Esophagus mucosa (tissue), 1 donor: Measurements from ENCODE around the gene CHID1. TPM values are rescaled to one million over a fixed set of nuclear protein-coding genes. Genes with fewer than 3 reads are reported as not detected.
A peak's percentile ranks its signal among the peaks of the same experiment; 100 is the strongest.

Experiments used
- ATAC-seq: fragments of 200-7000 bp; cut with Tn5 transposase; one replicate; pipeline ENCODE4 v1.9.1; 2020
- total RNA-seq: library from RNA; stranded (reverse); gene quantifications from one replicate; pipeline ENCODE4 v1.2.4, GENCODE V29; 2023
- donor health status: DM: yes; HTN: yes; CAD: no.

CHID1 gene
- total RNA-seq, 1 donor from 2014 or later = 56.6 TPM

DNA sequence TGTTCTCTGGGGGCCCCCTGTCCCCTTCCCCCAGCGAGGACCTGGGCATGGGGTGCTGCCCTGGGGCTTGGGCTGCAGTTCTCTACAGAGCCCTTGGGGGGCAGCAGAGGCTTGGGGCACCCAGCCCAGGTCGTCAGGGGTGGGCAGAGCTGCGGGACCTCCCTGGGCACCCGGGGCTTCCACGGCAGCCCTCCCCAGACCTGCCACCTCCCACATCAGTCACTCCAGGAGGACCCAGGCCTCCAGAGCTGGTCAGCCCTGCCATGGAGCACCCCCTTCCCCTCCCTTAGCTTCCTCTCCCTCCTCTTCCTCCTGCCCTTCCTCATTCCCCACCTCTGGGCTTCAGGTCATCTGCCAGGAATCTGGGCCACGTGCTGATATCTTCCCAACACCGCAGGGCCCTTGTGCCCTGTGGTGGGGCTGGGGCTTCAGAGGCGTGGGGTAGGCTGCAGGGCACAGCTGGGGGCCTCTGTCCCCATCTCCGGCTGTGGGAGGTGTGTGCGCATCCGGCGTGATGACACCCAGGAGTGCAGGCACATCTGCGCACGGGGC is 62.2 kb downstream of the CHID1 start:
- peak; percentile 22 for ATAC-seq

DNA sequence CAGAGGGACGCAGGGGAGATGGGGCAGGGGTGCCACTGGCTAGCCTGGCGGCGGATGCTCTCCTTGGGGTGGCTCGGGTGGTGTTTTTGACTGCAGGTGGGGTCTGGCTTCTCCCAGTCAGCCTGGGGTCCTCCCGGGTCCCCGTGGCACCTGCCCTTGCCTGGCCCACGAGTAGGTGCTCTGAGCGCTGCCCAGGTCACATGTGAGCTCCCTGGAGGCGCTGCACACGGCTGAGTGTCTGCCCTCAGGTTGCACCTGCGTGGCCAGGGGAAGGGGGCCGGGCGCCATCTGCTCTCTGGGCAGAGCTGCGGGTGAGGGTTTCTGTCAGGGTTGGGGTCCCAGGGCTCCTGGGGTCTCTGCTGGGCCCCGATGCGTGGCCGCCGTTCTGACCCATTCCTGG is 62.7 kb downstream of the CHID1 start:
- no peak for ATAC-seq

DNA sequence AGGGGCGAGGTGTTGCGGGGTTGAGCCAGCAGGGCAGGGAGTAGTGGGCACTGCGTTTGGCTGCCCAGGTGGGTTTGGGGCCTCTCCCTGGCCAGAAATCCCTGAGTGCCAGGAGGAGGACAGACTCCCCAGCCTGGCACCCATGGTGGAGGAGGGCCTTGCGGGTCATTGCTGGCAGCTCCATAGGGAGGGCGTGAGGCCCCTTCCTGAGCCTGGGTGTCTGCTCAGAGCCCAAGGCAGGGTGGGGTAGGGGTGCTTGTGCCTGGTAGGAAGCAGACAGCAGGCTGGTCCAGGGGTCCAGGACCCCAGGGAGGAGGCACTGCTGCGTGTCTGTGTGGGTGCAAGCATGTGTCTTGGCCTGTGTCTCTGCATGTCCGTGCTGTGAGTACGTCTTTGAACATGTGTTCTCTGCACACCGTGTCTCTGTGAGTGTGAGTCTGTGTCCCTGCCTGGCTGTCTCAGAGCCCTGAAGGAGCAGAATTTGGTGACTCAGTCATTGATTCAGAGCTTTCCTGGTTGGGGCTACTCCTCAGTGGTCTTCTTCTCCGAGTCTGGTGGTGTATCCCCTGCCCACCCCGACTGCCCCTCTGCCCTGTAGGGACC is 64.0 kb downstream of the CHID1 start:
- peak; percentile 3 for ATAC-seq

DNA sequence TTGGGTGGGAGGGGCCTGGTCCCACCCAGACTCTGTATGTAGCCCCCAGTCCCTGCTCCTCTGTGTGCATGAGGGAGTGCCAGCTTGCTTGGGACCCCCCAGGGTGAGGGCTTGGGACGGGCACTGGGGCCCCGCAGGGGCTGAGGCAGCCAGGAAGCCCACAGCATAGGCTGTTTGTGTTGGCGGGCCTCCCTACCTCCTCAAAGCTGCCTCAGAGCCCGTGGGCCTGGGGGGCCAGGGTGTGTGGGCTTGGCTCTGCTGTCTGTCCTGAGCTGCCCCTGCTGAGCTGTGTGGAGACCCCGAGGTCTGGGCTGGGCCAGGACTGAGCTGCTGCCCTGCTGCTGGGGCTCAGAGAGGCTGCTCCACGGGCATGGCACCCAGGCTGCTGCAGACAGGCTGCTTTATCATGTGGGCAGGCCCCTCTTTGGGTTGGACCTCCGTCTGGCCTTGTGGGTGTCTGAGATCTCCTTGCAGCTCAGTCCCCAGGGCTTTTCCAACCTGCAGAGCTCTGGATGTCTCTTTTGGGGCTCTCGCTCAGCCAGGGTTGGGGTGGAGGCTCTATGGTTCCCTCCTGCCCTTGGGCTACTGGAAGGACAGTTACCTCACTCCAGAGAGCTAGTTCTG is 64.6 kb downstream of the CHID1 start:
- no peak for ATAC-seq

DNA sequence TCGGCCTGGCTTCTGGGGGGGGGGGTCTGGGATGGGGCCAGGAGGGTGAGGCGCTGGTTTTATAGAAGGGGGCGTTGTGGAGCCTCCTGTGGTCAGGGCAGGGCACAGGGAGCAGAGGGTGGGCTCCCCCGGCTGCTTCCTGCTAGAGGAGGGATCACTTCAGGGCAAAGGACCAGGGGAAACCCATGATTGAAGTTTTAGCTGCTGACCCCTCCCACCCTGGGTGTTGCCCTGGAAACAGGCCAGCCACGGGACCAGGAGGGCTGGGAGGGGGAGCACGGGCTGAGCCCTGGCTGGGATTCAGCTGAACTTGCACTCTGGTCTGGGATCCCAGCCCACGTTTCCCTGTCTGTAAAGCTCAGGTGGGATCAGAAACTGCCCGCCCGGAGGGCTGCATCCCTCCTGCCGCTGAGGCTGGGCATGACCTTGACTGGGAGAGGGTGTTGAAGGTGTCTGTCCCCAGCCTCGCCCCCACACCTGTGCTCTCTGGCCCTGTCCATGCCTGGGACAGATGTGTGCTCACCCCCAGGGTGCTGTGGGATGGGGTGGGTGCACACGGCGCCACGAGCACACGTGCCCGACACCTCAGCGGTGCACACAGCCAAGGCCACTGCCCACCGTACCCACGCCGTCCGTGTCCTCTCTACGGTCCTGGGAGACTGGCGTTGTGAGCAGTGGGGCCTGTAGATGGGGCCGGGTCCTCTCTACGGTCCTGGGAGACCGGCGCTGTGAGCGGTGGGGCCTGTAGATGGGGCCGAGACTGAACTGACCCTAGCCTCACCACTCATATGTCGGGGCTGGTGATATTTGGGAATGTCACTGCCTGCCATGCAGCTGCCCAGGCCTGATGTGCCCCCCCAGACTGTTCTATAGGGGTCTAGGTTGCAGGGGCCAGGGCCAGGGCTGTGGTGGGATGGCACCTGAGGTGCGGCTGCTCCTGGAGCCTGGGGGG is 65.6 kb downstream of the CHID1 start:
- ATAC-seq = peak; percentile 2

DNA sequence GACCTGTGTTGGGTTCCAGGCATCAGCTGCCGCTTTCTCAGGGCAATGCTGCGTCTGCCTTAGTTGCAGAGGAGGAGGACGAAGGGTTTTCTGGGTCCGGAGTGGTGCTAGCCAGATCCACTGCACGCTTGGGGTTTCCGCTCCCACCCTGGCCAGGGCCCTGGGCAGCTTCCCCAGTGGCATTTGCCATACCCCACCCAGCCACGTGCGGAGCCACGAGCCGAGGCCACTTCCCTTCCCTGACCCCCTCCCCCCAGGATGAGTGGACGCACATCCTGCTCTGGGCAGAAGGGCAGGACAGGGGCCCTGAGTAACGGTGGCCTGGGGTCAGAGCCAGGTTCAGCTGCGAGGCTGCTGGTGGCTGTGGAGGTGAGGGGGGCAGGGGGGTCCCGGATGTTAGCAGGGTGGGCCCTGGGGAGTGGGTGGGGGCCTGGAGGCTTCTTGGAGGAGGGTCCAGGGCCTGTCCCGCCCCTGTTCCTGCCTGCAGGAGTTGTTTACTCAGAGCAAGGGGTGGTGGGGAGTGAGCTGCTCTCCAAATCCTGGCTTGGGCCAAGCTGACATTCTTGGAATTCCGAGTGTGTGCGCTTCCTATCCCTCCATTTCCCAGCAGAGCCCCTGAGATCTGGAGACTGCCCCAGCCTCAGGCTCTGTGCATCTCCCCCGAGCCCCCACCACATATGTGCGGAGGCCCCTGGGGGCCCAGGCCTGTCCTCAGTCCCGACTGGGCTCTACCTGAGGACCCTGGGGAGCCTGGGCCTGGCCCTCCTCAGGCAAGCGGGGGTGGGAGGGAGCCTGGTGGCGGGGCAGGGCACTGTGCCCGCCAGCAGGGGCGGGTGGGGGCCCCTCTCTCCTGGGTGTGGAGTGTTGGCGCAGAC is 66.6 kb downstream of the CHID1 start:
- peak; percentile 19 for ATAC-seq

DNA sequence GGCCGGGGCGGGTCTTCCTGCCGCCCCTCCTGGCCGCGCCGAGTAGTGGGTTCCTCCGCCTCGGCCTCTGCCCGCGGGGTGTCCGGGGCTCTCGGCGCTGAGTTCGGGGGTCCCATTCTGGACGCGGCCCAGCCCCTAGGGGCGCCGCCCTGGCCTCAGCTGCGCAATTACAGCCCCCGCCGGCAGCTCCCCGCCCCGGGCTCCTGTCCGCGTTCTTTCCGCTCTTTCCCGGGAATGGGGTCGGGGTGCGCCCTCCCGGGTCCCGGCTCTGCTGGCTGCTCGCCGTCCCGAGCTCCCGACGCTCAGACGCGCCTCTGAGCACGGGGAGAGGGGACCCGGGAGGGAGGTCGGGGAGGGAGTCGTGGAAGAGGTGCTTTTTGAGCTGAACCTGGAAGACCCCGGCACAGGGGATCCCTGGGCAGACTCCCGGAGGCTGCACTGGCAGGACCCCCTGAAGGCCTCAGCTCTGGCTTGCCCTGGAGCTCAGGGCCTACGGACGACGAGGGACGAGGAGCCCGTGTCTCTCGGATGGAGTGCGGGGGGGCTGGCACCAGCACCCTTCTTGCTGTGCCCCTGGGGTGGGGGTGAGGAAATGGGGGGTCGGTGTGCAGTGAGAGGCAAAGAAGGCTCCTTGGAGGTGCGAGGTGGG is 67.4 kb downstream of the CHID1 start:
- no peak for ATAC-seq

DNA sequence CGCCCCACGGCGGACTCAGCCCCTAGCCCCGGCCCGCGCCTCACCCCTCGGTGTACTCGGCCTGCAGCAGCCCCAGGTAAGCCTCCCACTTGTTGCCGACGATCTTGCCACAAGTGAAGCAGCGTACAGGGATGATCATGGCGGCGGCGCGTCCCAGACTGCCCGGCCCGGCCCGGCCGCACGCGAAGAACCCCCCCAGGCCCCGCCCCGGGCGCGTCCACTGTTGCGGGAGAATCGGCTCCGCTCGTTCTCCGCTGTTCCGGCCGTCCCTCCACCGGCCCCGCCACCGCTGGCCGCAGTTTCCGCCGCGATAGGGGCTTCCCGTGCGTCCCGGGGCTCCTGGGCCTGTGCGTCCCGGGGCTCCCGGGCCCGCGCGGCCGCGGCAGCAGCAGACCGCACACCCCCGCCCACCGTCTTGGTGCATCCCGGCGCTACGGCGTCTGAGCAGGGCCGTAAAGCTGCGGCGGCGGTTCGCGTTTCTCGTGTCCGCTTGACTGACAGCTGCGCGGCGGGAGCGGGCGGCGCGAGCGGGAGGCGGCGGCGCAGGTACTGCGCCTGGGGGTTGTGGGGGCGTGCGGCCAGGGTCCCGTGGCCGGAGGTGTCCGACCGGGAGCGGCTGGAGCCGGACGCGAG is 68.1 kb downstream of the CHID1 start, which contains the start of the genes POLR2L and TSPAN4:
Gene POLR2L, minus strand, starts transcription at position 160 of the 633 bp plus-strand sequence. Its CDS starts 21 bp downstream, at position 139.
Gene TSPAN4, plus strand, starts transcription at position 483 of the 633 bp plus-strand sequence. CDS start 7,453 bp downstream, outside the sequence.
- ATAC-seq = peak; percentile 66

DNA sequence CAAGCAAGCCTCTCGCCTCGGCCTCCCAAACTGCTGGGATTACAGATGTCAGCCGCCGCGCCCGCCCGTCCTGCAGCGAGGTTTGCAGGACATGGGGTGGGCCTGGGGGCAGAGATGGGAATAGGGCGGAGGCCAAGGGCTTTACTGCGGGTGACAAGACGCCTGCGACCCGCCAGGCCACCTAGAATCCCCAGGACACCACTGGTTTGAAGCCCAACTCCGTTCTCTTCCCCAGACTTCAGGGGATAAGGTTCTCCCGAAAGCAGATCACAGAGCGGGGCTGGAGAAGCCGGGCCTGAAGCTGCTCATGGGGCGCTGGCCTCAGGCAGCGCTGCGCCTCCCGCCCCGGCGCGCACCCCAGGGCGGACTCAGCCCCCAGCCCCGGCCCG is 68.6 kb downstream of the CHID1 start:
- ATAC-seq = no peak

DNA sequence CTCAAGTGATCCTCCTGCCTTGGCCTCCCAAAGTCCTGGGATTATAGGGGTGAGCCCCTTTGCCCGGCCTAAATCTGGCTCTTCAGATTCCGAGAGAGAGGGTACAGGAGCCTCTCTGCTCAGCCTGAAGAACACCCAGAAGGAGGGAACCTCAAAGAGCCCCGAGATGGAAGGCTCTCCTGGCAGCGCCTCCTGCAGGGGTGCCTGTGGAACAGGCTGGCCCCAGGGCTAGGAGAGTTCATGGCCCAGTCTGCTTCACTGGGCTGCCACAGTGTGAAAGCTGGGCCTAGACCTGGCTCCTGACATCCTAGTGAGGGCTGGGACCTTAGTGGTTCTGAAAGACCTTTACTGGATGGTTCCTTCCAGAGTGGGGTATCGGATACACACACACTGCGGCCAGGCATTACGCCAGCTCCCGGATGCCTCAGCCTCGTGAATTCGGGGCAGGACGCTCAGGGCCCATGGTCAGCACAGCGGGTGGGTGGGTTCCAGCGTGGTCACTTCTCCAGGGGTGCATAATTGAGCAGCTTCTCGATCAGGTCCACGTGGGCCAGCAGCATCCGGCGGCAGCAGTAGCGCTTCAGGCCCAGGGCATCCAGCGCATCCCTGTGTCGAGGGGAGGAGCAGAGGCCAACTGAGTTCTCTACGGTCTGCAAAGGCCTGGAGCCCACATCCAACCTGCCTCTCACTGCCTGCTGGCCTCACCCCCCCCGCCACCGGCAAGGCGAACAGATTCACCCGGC is 70.6 kb downstream of the CHID1 start:
- no peak for ATAC-seq

DNA sequence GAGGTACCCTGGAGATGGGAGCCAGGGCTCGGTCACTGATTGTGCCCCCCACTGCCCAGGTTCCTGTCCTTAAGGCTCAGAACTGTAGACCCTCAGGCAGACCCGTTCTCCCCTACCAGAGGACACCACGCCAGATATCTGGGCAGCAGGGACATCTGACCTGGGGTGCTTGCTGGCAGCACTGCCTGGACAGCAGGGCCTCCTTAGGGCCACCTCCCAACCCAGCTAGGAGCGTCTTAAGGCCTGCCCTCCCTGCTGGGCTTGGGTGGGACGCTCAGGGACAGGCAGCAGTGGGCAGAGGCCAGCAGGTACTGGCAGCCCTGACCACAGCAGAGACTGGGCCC is 71.4 kb downstream of the CHID1 start:
- ATAC-seq = no peak

DNA sequence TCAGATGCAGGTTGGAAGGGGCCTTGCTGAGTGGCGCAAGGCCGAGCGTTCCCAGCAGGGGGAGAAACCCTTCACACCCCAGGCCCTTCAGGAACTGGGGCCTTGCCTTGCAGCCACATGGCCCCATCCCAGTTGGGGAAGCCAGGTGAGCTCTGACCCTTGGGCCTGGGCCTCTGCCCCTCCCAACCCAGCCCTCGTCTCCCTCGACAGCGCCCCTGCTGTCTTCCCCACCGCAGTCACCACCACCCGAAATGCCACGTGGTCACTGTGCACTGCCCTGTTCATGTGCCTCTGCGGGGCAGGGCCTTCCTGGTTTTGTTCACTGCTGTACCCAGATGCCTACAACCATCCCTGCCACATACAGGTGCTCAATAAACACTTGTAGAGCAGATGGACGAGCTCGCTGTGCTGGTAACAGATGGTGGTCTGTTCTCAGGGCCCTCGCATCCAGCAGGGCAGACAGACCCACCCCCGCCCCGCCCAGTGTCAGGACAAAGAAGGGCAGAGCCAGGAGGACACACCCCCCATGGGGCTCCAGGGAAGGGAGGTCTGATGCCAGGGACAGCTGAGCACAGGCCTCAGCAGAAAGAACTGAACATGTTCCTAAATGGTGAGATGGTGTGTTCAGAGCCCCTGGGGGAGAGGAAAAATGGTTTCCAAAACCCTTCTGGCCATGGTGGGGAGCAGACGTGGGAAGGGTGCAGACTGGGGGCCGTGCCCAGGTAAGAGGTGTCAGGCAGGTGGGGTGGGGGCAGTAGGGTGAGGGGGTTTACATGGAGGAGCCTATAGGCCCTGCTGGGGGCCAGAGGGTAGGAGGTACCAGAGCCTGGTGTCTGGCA is 72.0 kb downstream of the CHID1 start:
- ATAC-seq = no peak

DNA sequence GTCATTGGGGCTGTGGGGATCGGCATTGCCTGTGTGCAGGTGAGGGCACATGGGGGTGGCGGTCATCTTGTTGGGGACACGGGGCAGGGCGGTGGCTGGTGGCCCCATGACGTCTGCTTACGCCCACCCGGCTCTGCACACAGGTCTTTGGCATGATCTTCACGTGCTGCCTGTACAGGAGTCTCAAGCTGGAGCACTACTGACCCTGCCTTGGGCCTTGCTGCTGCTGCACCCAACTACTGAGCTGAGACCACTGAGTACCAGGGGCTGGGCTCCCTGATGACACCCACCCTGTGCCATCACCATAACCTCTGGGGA is 72.7 kb downstream of the CHID1 start:
- ATAC-seq = no peak

DNA sequence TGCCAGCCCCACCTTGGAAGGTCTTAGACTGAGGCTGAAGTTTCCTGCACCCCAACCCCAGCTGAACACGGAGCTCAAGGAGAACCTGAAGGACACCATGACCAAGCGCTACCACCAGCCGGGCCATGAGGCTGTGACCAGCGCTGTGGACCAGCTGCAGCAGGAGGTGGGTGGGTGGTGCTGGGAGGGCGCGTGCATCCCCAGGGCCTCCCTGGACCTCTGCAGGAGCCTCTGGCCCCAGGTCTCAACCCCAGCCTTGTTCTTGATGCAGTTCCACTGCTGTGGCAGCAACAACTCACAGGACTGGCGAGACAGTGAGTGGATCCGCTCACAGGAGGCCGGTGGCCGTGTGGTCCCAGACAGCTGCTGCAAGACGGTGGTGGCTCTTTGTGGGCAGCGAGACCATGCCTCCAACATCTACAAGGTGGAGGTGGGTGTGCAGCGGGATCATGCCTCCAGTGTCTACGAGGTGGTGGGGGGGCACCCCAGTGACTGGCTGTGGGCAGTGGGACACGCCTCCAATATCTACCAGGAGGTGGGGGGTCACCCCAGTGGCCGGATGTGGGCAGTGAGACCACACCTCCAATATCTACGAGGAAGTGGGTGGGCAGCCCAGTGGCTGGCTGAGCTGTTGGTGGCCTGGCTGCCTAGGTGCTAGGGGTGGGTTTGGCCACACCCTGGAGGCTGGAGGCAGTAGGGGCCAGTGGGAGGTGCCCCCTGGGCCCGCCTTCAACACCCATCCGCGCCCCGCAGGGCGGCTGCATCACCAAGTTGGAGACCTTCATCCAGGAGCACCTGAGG is 73.2 kb downstream of the CHID1 start:
- no peak for ATAC-seq

DNA sequence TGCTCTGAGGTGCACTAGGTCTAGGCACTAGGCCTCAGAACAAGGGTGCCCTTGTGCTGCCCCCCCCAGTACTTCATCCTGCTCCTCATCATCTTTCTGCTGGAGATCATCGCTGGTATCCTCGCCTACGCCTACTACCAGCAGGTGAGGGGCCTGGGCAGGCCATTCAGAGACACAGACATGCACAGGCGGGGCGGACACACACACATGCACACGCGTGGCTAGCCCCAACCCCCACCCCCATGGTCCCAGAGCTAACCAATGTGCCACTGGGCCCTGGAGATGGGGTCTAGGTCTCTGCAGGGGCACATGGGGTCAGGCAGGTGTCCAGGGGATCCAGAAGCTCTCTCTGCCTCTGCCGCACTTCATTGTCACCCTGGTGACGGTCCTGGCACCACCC is 73.9 kb downstream of the CHID1 start:
- ATAC-seq = no peak

DNA sequence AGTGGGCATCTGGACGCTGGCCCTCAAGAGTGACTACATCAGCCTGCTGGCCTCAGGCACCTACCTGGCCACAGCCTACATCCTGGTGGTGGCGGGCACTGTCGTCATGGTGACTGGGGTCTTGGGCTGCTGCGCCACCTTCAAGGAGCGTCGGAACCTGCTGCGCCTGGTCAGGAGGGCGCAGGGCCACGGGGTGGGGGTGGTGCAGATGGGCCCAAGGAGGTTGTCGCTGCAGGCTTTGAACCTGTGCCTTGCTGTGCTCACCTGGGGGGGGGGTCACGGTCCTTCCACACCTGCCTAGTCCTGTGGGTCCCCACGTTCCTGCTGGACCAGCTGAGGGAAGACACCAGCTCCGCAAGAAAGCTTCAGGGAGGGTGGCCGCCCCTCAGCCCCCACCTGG is 74.3 kb downstream of the CHID1 start:
- no peak for ATAC-seq

DNA sequence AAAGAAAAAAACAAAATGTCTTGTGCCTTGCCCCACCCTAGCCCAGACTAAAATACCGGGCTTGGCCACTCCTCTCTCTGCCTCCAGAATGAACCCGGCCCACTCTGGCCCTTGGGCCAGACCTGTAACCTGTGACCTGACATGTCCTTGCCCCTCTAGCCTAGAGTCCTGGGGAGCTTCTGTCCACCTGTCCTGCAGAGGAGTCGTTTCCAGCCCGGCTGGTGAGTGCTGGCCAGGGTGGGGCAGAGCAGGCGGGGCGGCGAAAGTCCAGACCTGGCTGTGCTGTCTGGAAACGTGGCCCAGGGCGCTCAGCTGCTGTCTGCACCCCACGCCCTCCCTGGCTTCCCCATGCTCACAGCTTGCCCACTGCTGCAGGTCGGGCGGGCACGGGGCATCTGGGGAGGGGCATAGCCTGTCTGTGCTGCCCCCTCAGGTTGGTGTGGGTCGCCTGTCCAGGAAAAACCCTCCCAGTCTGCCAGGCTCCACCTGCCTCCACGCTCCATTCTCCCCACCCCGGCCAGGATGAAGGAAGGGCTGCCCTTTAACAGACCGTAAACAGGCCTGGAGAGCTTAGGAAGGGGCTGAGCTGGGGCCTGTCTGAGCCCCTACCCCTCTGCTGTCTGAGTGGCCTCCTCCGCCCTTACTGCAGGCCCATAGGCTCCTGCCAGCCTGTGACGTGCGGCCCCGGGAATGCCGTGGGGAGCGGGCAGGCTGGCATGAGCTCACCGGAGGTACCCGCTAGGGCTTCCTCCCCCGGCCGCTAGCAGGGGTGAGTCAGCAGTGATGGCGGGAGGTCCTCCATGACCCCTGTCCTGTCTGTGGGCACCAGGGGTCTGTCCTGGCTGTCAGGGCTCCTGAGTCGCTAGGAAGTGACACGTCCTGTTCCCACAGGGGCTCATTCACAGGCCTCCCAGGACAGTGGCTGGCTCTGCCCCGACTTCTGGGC is 76.0 kb downstream of the CHID1 start:
- peak; percentile 65 for ATAC-seq
